ENCODE data around the gene OGFR.

GRCh38 chr20:62768551-62769287 is 35.9 kb upstream of the OGFR start:
- TF ChIP-seq CTCF (IDR thresholded peaks at IDR 0.05) (no peak), EZH2 (IDR thresholded peaks at IDR 0.05; ENCODE audit: borderline replicate concordance, insufficient read depth, low read depth, low read length, poor library complexity, severe bottlenecking) (no peak)

All from B cell (primary cell).